HuH-7.5 (cell line): ENCODE measurements around the gene RBM28.

ENCODE experiments used
- DNase-seq: peaks from one replicate; pipeline ENCODE4 v3.0.0; 2011; ENCODE audit warnings: low spot score

The RBM28 gene

DNA sequence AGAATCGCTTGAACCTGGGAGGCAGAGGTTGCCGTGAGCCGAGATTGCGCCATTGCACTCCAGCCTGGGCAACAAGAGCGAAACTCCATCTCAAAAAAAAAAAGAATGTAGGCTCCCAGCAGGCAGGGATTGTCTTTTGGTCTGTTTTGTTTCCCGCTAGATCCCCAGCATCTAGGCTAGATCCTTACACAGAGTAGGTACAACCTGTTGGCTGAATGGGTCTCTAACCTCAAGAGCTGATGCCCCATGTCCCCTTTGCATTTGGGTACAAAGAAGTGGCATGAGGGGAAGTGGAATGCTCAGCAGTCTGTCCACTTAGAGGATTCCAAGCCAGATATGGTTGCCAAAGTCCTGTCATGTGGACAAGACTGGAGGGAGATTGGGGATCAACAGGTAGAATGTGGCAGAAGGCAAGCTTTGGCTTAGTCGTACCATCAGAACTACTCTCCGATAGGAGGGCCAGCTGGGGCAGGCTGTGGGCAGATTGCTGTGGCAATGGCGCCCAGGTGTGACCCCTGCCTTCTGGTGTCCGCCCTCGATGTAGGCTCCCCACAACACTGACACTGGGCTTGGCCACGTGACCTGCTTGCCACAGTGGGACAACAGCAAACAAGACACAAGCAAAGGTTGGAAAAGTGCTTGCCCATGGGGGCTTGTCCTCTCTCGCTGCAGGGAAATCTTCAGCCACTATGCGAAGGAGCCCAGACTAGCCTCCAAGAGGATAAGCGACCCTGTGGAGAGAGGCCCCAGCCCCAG, 81.3 kb downstream of the RBM28 start:
- no peak for DNase-seq

DNA sequence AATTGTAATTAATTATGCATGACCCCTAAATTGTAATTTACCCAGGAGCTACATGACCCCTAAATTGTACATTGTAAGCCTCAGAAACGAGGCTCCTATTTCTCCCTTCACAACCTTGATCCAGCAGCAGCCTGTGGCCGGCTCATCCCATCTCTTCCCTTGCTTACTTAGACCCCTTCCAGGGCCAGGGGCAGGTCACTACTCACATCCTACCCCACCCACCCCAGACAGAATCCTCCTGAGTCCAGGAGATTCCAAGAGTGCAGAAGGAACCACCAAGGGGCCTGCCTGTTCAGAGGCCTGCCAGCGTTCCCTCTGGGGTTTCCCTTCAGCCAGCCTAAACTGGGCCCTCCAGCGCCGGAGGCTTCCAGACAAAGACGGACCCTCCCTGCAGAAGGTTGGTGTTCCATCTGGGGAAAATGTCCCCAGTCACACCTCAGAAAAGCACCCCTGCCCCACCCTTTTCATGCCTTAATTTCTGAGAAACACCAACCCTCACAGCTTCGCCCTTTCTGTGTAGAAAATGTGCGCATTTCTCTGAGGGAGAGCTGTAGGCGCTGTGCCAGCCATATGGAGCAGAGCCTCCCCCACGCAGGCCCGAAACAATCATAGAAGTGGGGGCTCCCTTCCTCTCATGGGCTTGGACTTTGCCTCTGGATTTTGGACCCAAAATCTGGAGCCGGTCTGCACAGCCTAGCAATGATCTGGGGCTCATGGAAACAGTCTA, 83.5 kb downstream of the RBM28 start:
- no peak for DNase-seq

DNA sequence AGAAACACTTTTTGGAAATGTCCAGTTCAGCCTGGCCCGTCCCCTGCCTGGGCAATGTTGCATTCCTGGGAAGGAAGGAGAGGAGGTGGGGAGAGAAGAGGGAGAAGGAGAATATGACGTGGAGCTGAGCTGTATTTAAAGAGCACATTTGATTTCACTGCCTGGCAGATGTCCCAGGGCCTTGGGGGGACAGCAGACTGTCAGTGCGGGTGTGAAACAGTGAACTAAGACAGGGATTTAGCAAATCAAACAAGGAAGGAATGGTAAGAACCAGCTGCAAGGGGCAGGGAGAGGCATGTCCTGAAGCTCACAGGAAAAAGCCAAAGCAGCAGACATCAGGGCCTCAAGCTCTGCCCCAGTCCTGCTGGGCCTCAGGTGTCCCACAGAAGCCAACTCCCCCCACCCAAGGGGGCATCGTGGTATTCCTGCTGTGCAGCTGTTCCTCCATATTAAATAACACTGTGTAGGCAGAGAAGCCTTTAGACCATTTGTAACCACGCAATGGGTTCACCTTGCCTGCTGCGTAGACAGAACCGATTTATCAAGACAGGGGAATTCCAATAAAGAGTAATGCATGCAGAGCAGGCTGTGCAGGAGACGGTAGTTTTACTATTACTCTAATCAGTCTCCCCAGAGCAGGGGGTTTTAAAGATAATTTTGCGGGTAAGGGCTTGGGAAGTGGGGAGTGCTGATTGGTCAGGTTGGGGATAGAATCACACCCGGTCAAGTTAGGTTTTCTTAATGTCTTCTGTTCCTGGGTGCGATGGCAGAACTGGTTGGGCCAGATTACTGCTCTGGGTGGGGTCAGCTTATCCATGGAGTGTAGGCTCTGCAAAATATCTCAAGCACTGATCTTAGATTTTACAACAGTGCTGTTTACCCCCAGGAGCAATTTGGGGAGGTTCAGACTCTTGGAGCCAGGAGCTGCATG, 84.3 kb downstream of the RBM28 start:
- DNase-seq, result no peak

DNA sequence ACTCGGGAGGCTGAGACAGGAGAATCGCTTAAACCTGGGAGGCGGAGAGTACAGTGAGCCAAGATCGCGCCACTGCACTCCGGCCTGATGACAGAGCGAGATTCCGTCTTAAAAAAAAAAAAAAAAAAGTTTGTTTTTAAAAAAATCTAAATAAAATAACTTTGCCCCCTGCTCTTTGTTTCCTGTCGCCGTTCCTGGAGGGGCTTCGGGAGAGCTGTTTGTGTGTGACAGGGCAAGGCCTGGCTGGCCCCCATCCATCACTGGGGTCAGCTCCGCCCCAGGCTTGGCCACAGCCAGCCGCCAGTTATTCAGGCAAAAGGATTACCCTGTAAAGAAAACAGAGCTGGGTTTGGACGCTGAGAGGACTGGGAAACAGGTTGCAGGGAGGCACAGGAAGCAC, 86.2 kb downstream of the RBM28 start:
- no peak for DNase-seq

DNA sequence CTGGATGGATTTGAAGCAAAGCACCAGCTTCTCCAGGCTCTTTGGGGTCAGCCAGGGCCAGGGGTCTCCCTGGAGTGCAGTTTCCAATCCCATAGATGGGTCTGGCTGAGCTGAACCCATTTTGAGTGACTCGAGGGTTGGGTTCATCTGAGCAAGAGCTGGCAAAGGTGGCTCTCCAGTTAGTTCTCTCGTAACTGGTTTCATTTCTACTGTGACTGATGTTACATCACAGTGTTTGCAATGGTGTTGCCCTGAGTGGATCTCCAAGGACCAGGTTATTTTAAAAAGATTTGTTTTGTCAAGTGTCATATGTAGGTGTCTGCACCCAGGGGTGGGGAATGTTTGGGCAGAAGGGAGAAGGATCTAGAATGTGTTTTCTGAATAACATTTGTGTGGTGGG, 88.4 kb downstream of the RBM28 start:
- no peak for DNase-seq

DNA sequence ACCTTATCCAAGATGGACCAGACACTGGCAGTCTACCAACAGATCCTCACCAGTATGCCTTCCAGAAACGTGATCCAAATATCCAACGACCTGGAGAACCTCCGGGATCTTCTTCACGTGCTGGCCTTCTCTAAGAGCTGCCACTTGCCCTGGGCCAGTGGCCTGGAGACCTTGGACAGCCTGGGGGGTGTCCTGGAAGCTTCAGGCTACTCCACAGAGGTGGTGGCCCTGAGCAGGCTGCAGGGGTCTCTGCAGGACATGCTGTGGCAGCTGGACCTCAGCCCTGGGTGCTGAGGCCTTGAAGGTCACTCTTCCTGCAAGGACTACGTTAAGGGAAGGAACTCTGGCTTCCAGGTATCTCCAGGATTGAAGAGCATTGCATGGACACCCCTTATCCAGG, 89.2 kb downstream of the RBM28 start:
- DNase-seq, result no peak

DNA sequence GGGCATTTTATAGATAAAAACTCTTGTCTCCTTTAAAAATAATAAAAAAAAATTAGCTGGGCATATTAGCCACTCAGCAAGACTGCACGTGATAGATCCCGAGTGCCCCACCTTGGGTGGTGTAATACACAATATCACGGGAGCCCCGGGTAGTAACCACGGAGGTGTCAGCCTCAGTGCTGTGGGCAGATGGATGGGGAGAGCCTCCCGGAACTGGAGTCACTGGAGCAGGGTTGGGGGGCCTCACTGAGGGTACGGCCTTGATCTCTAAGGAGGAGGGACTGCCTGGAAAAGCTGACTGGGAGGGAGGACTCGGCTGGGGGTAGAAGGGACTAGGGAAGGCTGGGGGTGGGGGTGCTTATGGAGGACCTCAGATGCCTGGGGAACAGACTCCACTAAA, 90.0 kb downstream of the RBM28 start:
- DNase-seq, result no peak

DNA sequence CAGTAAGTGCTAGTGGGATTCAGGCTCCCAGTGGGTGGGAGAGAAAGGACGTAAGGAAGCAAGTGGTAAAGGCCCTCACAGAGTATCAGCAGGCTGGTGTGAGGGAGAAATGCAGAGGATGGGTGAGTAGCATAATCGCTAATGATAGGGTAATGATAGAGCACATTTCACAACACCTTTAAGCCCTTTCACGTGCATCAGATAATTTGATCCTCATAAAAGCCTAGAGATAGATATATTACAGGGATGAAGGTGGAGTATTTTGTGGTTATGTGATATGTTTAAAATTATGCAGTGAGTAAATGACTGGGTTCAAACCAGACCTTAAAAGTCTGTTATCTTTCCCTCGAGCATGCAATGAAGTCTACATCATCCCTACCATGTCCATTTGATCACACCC, 92.4 kb downstream of the RBM28 start:
- no peak for DNase-seq
